PC-9 (cell line): Measurements from ENCODE around the gene CHMP2B. TPM values are rescaled to one million over a fixed set of nuclear protein-coding genes. Genes with fewer than 3 reads are reported as not detected.

Source experiments
- BruUV-seq: library from RNA; stranded (reverse); fragments of 400-500 nt; replicated peaks from 2 replicates; lab custom pipeline; 2021; lab: Mats Ljungman, UMichigan
- CTCF ChIA-PET: fragments of 300-600 bp; sonication (Branson Sonifier 250); formaldehyde crosslinking; loops from one replicate; lab custom pipeline; 2022; ENCODE audit warnings: antibody characterized with exemption; lab: Charles Lee
- POLR2A ChIA-PET: fragments of 300-600 bp; sonication (Branson Sonifier 250); formaldehyde crosslinking; loops from one replicate; lab custom pipeline; 2022; ENCODE audit warnings: antibody characterized with exemption; ENCODE audit not compliant: unreplicated experiment; lab: Charles Lee
- DNase-seq, 2 experiments: peaks; one replicate each; pipeline versions ENCODE4 v3.0.0 to v3.0.0-alpha.2; 2015 to 2022; ENCODE audit warnings: mixed read lengths in 1 of 2
- H2AFZ ChIP-seq: fragments of 200-600 bp; sonication (generic); 2 replicates; pipeline ENCODE4 v1.8.1; 2017; ENCODE audit warnings: antibody characterized with exemption
- H3F3A ChIP-seq: fragments of 200-600 bp; sonication (generic); 2 replicates; pipeline ENCODE4 v1.8.1; 2017; ENCODE audit warnings: antibody characterized with exemption, mild to moderate bottlenecking, low read depth; ENCODE audit not compliant: insufficient read depth
- H3K27ac ChIP-seq: fragments of 200-600 bp; sonication (generic); 2 replicates; pipeline ENCODE4 v1.6.1; 2016; ENCODE audit warnings: mixed run types
- H3K27me3 ChIP-seq: fragments of 200-600 bp; sonication (generic); 2 replicates; pipeline ENCODE4 v1.6.1; 2016; ENCODE audit warnings: low read depth, mixed run types; ENCODE audit not compliant: insufficient read depth
- H3K36me3 ChIP-seq: fragments of 200-600 bp; sonication (generic); 2 replicates; pipeline ENCODE4 v1.6.1; 2016; ENCODE audit warnings: low read depth, mixed run types
- H3K4me1 ChIP-seq: fragments of 200-600 bp; sonication (generic); replicated peaks from 2 replicates; pipeline ENCODE4 v1.6.1; 2016; ENCODE audit warnings: mixed run types; ENCODE audit not compliant: insufficient read depth
- H3K4me2 ChIP-seq: fragments of 200-600 bp; sonication (generic); 2 replicates; pipeline ENCODE4 v1.6.1; 2017; ENCODE audit warnings: mixed run types
- H3K4me3 ChIP-seq: fragments of 200-600 bp; sonication (generic); 2 replicates; pipeline ENCODE4 v1.6.1; 2016; ENCODE audit warnings: mixed run types
- H3K79me2 ChIP-seq: fragments of 200-600 bp; sonication (generic); 2 replicates; pipeline ENCODE4 v1.6.1; 2017; ENCODE audit warnings: low read depth, mixed run types
- H3K9me2 ChIP-seq: fragments of 200-600 bp; sonication (generic); 2 replicates; pipeline ENCODE4 v1.8.1; 2017; ENCODE audit warnings: mild to moderate bottlenecking; ENCODE audit not compliant: insufficient read depth
- H3K9me3 ChIP-seq: fragments of 200-600 bp; sonication (generic); 2 replicates; pipeline ENCODE4 v1.8.1; 2016; ENCODE audit warnings: low read depth; ENCODE audit not compliant: insufficient read depth
- H4K20me1 ChIP-seq: fragments of 200-600 bp; sonication (generic); 2 replicates; pipeline ENCODE4 v1.8.1; 2017; ENCODE audit not compliant: insufficient read depth
- EZH2 ChIP-seq: fragments of 200-600 bp; sonication (generic); IDR thresholded peaks from 2 replicates; pipeline ENCODE4 v1.8.0; 2017; ENCODE audit warnings: antibody characterized with exemption, low read depth
- intact Hi-C: fragments of 100-400 bp; cut with micrococcal nuclease; formaldehyde crosslinking; loops from one replicate; pipeline ENCODE4 v1.10.0; 2022; ENCODE audit not compliant: unreplicated experiment
- total RNA-seq: library from RNA; stranded (reverse); gene quantifications from 2 replicates; pipeline ENCODE4 v1.2.3, GENCODE V29; 2021
- TF ChIP-seq, protein P1 (sequence below): fragments of 200-600 bp; sonication (generic); conservative IDR thresholded peaks from 2 replicates; pipeline ENCODE4 v1.6.1; 2017; ENCODE audit warnings: mixed run types, antibody characterized with exemption, mild to moderate bottlenecking, moderate library complexity

CHMP2B gene
- total RNA-seq, 1 experiment from 2014 or later, result 54.6 TPM

DNA sequence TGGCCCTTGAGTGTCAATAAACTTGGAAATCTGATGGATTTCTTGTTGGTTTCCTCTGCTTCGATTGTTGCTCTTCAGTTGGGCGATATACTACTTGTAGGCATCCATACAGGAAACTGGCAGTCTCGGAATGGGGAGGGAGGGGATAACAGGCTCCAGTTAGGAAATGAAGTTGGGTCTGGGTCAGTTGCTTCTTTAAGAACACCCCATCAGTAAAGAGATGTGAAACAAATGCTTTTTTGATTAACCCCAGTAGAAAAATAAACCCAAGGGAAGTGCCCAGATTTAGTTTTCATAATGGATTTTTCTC lies 681 bp downstream of the CHMP2B start:
- H4K20me1 ChIP-seq, result peaks cover 34% of the 10 kb centered on the region
- CTCF ChIA-PET, result no interaction called here
- no peaks in the 10 kb centered on the region for H3K27me3 ChIP-seq
- peaks cover 25% of the 10 kb centered on the region for H3K4me1 ChIP-seq
- POLR2A ChIA-PET, result interaction anchor here (0.6 to 0.7 kb wide), 3 partner anchors 8 to 434 kb away, joined by 3 to 5 read pairs (median 4); no protein-coding TSS in a partner anchor
- TF ChIP-seq, protein P1, sequence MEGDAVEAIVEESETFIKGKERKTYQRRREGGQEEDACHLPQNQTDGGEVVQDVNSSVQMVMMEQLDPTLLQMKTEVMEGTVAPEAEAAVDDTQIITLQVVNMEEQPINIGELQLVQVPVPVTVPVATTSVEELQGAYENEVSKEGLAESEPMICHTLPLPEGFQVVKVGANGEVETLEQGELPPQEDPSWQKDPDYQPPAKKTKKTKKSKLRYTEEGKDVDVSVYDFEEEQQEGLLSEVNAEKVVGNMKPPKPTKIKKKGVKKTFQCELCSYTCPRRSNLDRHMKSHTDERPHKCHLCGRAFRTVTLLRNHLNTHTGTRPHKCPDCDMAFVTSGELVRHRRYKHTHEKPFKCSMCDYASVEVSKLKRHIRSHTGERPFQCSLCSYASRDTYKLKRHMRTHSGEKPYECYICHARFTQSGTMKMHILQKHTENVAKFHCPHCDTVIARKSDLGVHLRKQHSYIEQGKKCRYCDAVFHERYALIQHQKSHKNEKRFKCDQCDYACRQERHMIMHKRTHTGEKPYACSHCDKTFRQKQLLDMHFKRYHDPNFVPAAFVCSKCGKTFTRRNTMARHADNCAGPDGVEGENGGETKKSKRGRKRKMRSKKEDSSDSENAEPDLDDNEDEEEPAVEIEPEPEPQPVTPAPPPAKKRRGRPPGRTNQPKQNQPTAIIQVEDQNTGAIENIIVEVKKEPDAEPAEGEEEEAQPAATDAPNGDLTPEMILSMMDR, result no peak
- no peak for TF ChIP-seq EZH2
- H3K79me2 ChIP-seq, result peaks cover 65% of the 10 kb centered on the region
- intact Hi-C loops, result loop anchor here (1.0 to 5.0 kb wide), 3 partner anchors 21 to 140 kb away; no protein-coding TSS in a partner anchor
- no peak for DNase-seq
- H3K27ac ChIP-seq, result peak overlapping the region; percentile 97
- no peaks in the 10 kb centered on the region for H3F3A ChIP-seq
- peaks cover 28% of the 10 kb centered on the region for H3K36me3 ChIP-seq
- peak overlapping the region; percentile 81 for H3K4me2 ChIP-seq
- BruUV-seq, result no TSS peak
- H3K9me2 ChIP-seq, result no peaks in the 10 kb centered on the region
- H3K9me3 ChIP-seq, result no peaks in the 10 kb centered on the region
- peak overlapping the region; percentile 84 for H3K4me3 ChIP-seq
- H2AFZ ChIP-seq, result peak overlapping the region; percentile 98

DNA sequence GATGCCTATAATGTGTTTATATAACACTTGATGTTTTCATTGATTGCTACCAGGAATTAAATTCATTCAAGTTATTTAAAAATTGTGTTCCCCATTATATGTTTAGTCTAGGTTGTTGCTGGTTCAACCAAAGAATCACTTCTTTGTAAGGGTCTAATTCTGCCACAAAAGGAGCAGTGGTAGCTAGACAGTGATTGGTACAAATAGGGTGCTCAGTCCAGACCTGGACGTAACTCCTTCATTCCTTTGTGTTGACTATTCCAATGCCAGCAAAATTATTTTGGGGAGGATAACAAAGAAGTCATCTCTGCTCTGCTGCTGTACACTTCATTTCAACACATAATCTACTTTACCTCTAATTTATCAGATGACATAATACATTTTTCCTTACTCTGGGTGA lies 1.2 kb downstream of the CHMP2B start:
- DNase-seq, result peak in 1 of 2 experiments; percentile 57
- H4K20me1 ChIP-seq, result peaks cover 34% of the 10 kb centered on the region
- H3K27ac ChIP-seq, result peak overlapping the region; percentile 97
- peaks cover 25% of the 10 kb centered on the region for H3K4me1 ChIP-seq
- H2AFZ ChIP-seq, result no peak overlapping the region
- no TSS peak for BruUV-seq
- H3K27me3 ChIP-seq, result no peaks in the 10 kb centered on the region
- peak overlapping the region; percentile 84 for H3K4me3 ChIP-seq
- H3K36me3 ChIP-seq, result peaks cover 32% of the 10 kb centered on the region
- H3K79me2 ChIP-seq, result peaks cover 70% of the 10 kb centered on the region
- TF ChIP-seq, protein P1, result no peak
- TF ChIP-seq EZH2, result no peak
- peak overlapping the region; percentile 81 for H3K4me2 ChIP-seq
- no peaks in the 10 kb centered on the region for H3F3A ChIP-seq
- no peaks in the 10 kb centered on the region for H3K9me3 ChIP-seq
- ChIA-PET CTCF (interaction anchor here (0.5 kb wide), 1 partner anchor 224 kb away, joined by 3 read pairs; no protein-coding TSS in a partner anchor), POLR2A (interaction anchor here (0.6 kb wide), 1 partner anchor 791 kb away, joined by 6 read pairs; no protein-coding TSS in a partner anchor)
- intact Hi-C loops, result loop anchor here (5.0 kb wide), 2 partner anchors 61 to 141 kb away; no protein-coding TSS in a partner anchor
- no peaks in the 10 kb centered on the region for H3K9me2 ChIP-seq

DNA sequence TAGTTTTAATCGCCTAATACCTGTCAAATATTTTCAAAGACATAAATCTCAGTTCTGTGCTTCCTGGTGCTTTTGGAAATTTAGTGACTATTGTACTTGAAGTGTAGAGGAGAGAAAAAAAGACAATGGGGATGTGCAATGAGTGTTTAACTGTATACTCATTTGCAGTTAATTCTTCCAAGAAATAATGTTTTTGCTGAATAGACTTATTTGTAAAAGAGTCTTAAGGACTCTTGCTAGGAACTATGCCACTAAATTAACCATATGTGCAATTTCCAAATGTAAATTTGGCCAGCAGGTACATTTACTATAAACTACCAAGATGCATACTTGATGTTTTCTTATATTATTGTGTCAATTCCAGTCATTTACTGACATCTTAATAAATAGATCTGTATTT lies 2.0 kb downstream of the CHMP2B start:
- Histone ChIP-seq H3F3A (no peaks in the 10 kb centered on the region), H3K79me2 (peaks cover 78% of the 10 kb centered on the region), H3K4me3 (peak overlapping the region; percentile 84), H3K36me3 (peaks cover 40% of the 10 kb centered on the region), H3K27ac (no peak overlapping the region), H3K9me3 (no peaks in the 10 kb centered on the region), H3K4me1 (peaks cover 25% of the 10 kb centered on the region), H3K9me2 (no peaks in the 10 kb centered on the region), H4K20me1 (peaks cover 34% of the 10 kb centered on the region), H3K27me3 (no peaks in the 10 kb centered on the region), H2AFZ (no peak overlapping the region), H3K4me2 (peak overlapping the region; percentile 81)
- intact Hi-C loops, result loop anchor here (5.0 kb wide), 2 partner anchors 62 to 142 kb away; no protein-coding TSS in a partner anchor
- no peak for DNase-seq
- POLR2A ChIA-PET, result no interaction called here
- CTCF ChIA-PET, result no interaction called here
- BruUV-seq, result no TSS peak
- no peak for TF ChIP-seq EZH2
- TF ChIP-seq, protein P1, result no peak
